Activated T-helper 2 cell treated with anti-CD3 and anti-CD28 coated beads, Interferon-gamma antibody, Interleukin-2, Interleukin-4, amounts not matched to agents 10 μg/mL and 5 μg/mL and 100 μg/mL, durations not matched to agents 14 hours and 24 hours and 36 hours (primary cell): ENCODE results near the gene CD74. TPM values are rescaled to one million over a fixed set of nuclear protein-coding genes. Genes with fewer than 3 reads are reported as not detected.

Experiments used
- DNase-seq: peaks from one replicate; pipeline ENCODE4 v3.0.0; 2021; ENCODE audit warnings: low spot score
- H3K27ac Mint-ChIP-seq: one replicate; pipeline ENCODE4 v1.8.0; 2021; ENCODE audit warnings: mixed read lengths
- H3K27me3 Mint-ChIP-seq: one replicate; pipeline ENCODE4 v1.8.0; 2021; ENCODE audit warnings: low read depth, mixed read lengths
- H3K36me3 Mint-ChIP-seq: one replicate; pipeline ENCODE4 v1.8.0; 2021; ENCODE audit warnings: low read depth, mixed read lengths
- H3K4me1 Mint-ChIP-seq: one replicate; pipeline ENCODE4 v1.8.0; 2021; ENCODE audit warnings: low read depth, mixed read lengths
- H3K4me3 Mint-ChIP-seq: one replicate; pipeline ENCODE4 v1.8.0; 2021; ENCODE audit warnings: low read depth, mild to moderate bottlenecking, moderate library complexity, mixed read lengths
- H3K9me3 Mint-ChIP-seq: one replicate; pipeline ENCODE4 v1.8.0; 2021; ENCODE audit warnings: mixed read lengths
- intact Hi-C: fragments of 100-400 bp; cut with micrococcal nuclease; formaldehyde crosslinking; loops from one replicate; pipeline ENCODE4 v1.15.1; 2023
- total RNA-seq: library from RNA; stranded (reverse); gene quantifications from 2 replicates; pipeline ENCODE4 v1.2.3, GENCODE V29; 2022

Gene CD74
- total RNA-seq, 1 donor from 2014 or later, result 452 TPM

GRCh38 chr5:150413176-150413901 lies 629 bp upstream of the CD74 start:
- DNase-seq, result no peak
- H3K4me3 Mint-ChIP-seq, result peak overlapping the region; percentile 88
- intact Hi-C loops, result loop anchor here (2.0 kb wide), 1 partner anchor 413 kb away; the partner anchor contains the start of genes HMGXB3 and TIGD6
- H3K9me3 Mint-ChIP-seq, result no peaks in the 10 kb centered on the region
- peak overlapping the region; percentile 94 for H3K27ac Mint-ChIP-seq
- no peaks in the 10 kb centered on the region for H3K27me3 Mint-ChIP-seq
- H3K4me1 Mint-ChIP-seq, result peaks cover 27% of the 10 kb centered on the region
- peaks cover 18% of the 10 kb centered on the region for H3K36me3 Mint-ChIP-seq

- H3K4me3 Mint-ChIP-seq, result peak overlapping the region; percentile 88
Measured at GRCh38 chr5:150411245-150411979, 1.3 kb downstream of the CD74 start.

DNA sequence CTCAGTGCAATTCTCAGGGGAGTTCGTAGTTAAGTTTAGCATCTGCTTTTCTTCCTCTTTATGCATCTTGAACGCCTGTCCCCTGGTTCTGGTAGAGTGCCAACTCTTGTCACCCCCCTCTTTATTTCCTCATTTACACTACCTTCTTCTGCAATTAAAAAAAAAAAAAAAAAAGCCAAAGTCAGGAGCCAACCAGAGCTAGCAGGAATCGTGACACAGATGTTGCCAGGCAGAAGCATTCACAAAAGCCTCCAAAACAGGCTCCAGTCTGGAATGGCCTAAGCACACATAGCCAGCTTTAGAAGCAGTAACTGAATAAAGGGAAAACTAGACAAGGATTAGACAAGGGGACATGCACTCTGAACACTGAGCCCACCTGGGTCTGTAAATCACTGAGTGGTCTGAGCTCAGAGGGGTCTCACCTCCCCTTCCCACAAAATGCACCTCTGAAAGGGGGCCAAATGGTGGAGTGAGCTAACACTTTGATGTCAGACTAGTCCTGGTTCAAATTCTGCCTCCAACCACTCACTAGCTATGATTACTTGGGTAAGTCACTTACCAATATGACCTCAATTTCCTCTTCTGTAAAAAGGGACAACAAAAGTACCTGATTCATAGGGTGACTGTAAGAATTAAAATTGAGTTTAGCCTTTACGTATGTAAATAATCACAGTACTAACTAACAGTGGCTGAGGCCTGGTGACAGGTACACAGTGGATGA lies 2.0 kb downstream of the CD74 start:
- intact Hi-C loops, result no loop called here
- H3K4me3 Mint-ChIP-seq, result peak overlapping the region; percentile 88
- no peaks in the 10 kb centered on the region for H3K27me3 Mint-ChIP-seq
- peak overlapping the region; percentile 94 for H3K27ac Mint-ChIP-seq
- peaks cover 30% of the 10 kb centered on the region for H3K36me3 Mint-ChIP-seq
- H3K9me3 Mint-ChIP-seq, result no peaks in the 10 kb centered on the region
- DNase-seq, result peak; percentile 35
- peaks cover 27% of the 10 kb centered on the region for H3K4me1 Mint-ChIP-seq

More at GRCh38 chr5:150411245-150411979, 1.3 kb downstream of the CD74 start:
- peaks cover 25% of the 10 kb centered on the region for H3K36me3 Mint-ChIP-seq
- intact Hi-C loops, result no loop called here
- no peaks in the 10 kb centered on the region for H3K27me3 Mint-ChIP-seq
- DNase-seq, result peak; percentile 67
- H3K9me3 Mint-ChIP-seq, result no peaks in the 10 kb centered on the region
- H3K27ac Mint-ChIP-seq, result peak overlapping the region; percentile 94
- H3K4me1 Mint-ChIP-seq, result peaks cover 27% of the 10 kb centered on the region

- peaks cover 33% of the 10 kb centered on the region for H3K36me3 Mint-ChIP-seq
- peak overlapping the region; percentile 88 for H3K4me3 Mint-ChIP-seq
- H3K9me3 Mint-ChIP-seq, result no peaks in the 10 kb centered on the region
- peaks cover 27% of the 10 kb centered on the region for H3K4me1 Mint-ChIP-seq
- intact Hi-C loops, result no loop called here
- no peaks in the 10 kb centered on the region for H3K27me3 Mint-ChIP-seq
- peak; percentile 43 for DNase-seq
- peak overlapping the region; percentile 94 for H3K27ac Mint-ChIP-seq
Measured at GRCh38 chr5:150409638-150410523, 2.8 kb downstream of the CD74 start.

DNA sequence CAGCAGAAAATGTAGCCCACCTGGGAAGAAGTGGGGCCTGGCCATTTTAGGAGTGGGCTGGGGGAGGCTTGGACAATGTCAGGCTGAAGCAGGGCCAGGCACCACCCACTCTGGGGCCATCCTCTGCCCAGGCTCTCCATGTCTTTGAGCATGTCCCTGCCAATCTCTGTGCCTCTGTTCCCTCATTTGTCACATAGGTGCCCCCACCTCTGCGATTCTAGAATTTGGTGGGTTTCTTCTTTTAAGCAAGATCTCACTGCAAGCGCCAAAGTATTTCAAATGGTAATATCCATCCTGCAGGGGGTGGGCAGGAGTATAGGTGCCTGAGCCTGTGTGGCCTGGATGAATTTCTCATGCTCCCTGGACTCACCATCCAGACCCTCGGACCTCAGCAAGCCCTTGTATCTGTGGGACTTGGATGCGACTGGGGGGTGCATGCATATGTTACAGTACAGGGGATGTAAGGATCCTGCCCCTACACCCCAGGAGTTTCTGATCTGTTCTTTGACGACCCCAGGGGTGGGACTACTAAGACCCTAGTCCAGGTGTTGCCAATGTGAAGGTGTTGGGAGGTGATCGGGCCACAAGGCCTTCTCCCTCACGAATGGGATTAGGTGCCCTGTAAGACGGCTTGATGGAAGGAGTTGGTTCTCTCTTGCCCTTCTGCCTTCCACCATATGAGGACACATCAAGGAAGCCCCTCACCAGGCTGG lies 4.3 kb downstream of the CD74 start:
- no peaks in the 10 kb centered on the region for H3K27me3 Mint-ChIP-seq
- no peak overlapping the region for H3K4me3 Mint-ChIP-seq
- DNase-seq, result no peak
- H3K27ac Mint-ChIP-seq, result no peak overlapping the region
- intact Hi-C loops, result no loop called here
- H3K4me1 Mint-ChIP-seq, result peaks cover 24% of the 10 kb centered on the region
- H3K36me3 Mint-ChIP-seq, result peaks cover 42% of the 10 kb centered on the region
- no peaks in the 10 kb centered on the region for H3K9me3 Mint-ChIP-seq

DNA sequence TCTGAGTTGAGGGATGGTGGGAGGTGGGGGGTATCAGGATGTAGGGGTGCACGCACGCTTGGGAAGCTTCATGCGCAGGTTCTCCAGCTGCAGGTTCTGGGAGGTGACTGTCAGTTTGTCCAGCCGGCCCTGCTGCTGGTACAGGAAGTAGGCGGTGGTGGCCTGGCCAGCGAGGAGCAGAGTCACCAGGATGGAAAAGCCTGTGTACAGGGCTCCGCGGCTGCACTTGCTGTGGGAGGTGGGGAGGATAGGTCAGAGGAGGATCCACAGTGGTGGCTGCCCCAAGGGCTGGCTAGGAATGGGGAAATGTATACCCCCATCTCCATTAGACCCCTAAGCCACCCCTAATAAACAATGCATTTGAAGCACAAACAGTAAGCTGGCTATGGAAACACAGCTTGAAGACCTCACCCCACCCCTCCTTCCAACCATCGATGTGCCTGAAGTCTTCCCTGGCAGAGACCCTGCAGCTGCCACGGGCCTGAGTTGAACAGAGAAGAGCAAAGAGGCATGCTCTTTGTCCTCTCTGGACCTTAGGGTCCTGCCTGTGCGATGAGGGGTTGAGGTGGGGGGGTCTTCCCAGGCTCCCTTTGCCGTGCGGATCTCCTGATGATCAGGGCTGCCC lies 5.5 kb downstream of the CD74 start:
- no peaks in the 10 kb centered on the region for H3K27me3 Mint-ChIP-seq
- H3K36me3 Mint-ChIP-seq, result peaks cover 46% of the 10 kb centered on the region
- no peak for DNase-seq
- no peaks in the 10 kb centered on the region for H3K9me3 Mint-ChIP-seq
- intact Hi-C loops, result no loop called here
- no peak overlapping the region for H3K27ac Mint-ChIP-seq
- H3K4me1 Mint-ChIP-seq, result peaks cover 17% of the 10 kb centered on the region
- no peak overlapping the region for H3K4me3 Mint-ChIP-seq

DNA sequence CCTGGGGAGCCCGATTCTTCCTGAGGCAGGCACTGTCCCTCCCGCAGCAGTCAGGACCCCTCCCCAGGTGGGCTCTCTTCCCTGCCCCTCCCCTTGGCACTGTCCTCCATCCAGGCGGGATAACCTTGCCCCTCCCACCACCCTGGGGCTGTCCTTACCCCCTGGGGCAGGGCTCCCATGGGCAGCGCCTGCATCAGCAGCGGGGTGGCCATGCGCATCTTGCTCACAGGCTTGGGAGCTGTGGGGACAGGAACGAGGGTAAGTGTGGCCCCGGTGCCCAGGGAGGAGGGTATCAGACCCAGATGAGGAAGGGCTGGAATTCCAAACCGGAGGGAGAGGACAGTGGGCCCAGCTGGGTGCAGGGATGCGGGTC lies 6.0 kb downstream of the CD74 start:
- Mint-ChIP-seq H3K27me3 (no peaks in the 10 kb centered on the region), H3K27ac (no peak overlapping the region), H3K36me3 (peaks cover 51% of the 10 kb centered on the region), H3K4me3 (no peak overlapping the region), H3K9me3 (no peaks in the 10 kb centered on the region), H3K4me1 (peaks cover 17% of the 10 kb centered on the region)
- intact Hi-C loops, result no loop called here
- no peak for DNase-seq

DNA sequence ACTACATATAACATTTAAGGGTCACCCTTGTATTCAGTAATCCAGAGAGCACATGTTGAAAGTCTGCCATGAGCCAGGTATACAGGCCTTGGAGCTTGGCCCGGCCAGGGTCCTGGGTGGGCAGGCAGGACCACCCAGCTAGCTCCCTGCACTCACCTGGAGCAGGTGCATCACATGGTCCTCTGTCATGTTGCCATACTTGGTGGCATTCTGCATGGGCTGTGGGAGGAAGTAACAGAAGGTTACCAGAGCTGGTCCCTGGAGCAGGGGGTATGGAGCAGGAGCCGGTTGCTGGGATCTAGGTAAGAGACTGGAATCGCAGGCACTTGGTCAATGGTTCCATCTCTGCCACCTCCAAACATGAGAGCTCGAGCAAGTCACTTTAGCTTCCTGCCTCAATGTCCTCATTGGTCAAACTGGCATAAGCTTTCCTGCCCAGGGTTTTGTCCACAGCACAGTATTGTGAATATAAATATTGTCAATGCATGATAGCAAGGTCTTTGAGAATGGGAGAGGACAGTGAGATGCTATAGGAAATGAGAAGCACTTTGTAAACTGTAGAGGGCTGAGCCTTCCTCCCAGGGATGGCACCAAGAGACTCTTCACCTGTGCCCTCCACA lies 6.5 kb downstream of the CD74 start:
- Mint-ChIP-seq H3K4me1 (peaks cover 18% of the 10 kb centered on the region), H3K9me3 (no peaks in the 10 kb centered on the region), H3K27me3 (no peaks in the 10 kb centered on the region), H3K4me3 (no peak overlapping the region), H3K27ac (no peak overlapping the region), H3K36me3 (peaks cover 56% of the 10 kb centered on the region)
- no peak for DNase-seq
- intact Hi-C loops, result no loop called here

- Mint-ChIP-seq H3K4me1 (peaks cover 13% of the 10 kb centered on the region), H3K27ac (no peak overlapping the region), H3K27me3 (no peaks in the 10 kb centered on the region), H3K9me3 (no peaks in the 10 kb centered on the region), H3K36me3 (peaks cover 60% of the 10 kb centered on the region), H3K4me3 (no peak overlapping the region)
- intact Hi-C loops, result no loop called here
- DNase-seq, result no peak
Measured at GRCh38 chr5:150404941-150405816, 7.5 kb downstream of the CD74 start.

GRCh38 chr5:150404535-150404934 lies 8.2 kb downstream of the CD74 start:
- intact Hi-C loops, result no loop called here
- Mint-ChIP-seq H3K9me3 (no peaks in the 10 kb centered on the region), H3K4me1 (peaks cover 7% of the 10 kb centered on the region), H3K27me3 (no peaks in the 10 kb centered on the region), H3K36me3 (peaks cover 60% of the 10 kb centered on the region), H3K4me3 (no peak overlapping the region), H3K27ac (no peak overlapping the region)
- DNase-seq, result no peak
